AG09309 (cell line): ENCODE measurements around the gene PUM1.

Source experiments
- DNase-seq: peaks from one replicate; pipeline ENCODE4 v3.0.0-alpha.2; 2010; ENCODE audit warnings: low read depth
- H3K4me3 ChIP-seq: 2 replicates; pipeline ENCODE4 v1.5.1; 2011; ENCODE audit warnings: mild to moderate bottlenecking, low read depth, low read length, moderate library complexity; ENCODE audit not compliant: control insufficient read depth
- TF ChIP-seq, protein P1 (sequence below): IDR thresholded peaks from 2 replicates; pipeline ENCODE4 v1.5.1; 2011; ENCODE audit warnings: mild to moderate bottlenecking, low read depth, low read length, inconsistent platforms; ENCODE audit not compliant: insufficient read depth, control insufficient read depth; ENCODE audit errors: missing control alignments

The PUM1 gene

DNA sequence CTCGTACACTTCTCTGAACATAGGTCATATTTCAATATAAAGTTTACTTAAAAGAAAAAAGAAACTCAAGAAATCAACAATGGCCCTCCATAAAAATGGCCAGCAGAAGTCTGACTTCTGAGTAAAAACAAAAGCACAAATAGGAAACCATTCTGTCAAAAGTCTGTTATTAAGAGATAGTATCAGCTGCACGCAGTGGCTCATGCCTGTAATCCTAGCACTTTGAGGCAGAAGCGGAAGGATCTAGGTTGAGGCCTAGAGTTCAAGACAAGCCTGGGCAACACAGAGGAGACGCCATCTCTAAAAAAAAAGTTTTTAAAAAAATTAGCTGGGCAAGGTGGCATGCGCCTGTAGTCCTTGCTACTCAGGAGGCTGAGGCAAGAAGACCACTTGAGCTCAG is 67.3 kb downstream of the PUM1 start:
- H3K4me3 ChIP-seq = no peak overlapping the region
- TF ChIP-seq, protein P1, sequence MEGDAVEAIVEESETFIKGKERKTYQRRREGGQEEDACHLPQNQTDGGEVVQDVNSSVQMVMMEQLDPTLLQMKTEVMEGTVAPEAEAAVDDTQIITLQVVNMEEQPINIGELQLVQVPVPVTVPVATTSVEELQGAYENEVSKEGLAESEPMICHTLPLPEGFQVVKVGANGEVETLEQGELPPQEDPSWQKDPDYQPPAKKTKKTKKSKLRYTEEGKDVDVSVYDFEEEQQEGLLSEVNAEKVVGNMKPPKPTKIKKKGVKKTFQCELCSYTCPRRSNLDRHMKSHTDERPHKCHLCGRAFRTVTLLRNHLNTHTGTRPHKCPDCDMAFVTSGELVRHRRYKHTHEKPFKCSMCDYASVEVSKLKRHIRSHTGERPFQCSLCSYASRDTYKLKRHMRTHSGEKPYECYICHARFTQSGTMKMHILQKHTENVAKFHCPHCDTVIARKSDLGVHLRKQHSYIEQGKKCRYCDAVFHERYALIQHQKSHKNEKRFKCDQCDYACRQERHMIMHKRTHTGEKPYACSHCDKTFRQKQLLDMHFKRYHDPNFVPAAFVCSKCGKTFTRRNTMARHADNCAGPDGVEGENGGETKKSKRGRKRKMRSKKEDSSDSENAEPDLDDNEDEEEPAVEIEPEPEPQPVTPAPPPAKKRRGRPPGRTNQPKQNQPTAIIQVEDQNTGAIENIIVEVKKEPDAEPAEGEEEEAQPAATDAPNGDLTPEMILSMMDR = no peak
- no peak for DNase-seq

DNA sequence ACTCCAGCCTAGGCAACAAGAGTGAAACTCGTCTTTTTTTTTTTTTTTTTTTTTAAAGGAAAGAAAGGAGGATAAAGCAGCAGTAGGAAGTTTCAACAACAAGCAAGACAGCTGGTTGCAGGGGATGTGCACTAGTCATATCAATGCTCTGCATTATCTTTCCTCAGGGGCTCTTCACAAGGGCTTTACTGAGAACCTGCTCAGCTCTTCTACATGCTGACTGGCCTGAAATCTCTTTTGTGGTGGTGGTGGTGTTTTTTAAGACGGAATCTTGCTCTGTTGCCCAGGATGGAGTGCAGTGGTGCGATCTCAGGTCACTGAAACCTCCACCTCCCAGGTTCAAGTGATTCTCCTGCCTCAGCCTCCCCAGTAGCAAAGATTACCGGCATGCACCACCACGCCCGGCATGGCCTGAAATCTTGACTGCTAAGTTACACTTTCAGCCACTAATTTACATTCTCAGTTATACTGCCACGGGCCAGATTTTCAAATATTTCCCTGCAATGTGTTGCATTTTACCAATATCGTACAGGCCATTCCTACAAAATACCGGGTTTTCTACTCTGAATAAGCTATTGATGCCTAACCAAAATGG is 68.0 kb downstream of the PUM1 start:
- DNase-seq = no peak
- TF ChIP-seq, protein P1 = no peak
- no peak overlapping the region for H3K4me3 ChIP-seq

DNA sequence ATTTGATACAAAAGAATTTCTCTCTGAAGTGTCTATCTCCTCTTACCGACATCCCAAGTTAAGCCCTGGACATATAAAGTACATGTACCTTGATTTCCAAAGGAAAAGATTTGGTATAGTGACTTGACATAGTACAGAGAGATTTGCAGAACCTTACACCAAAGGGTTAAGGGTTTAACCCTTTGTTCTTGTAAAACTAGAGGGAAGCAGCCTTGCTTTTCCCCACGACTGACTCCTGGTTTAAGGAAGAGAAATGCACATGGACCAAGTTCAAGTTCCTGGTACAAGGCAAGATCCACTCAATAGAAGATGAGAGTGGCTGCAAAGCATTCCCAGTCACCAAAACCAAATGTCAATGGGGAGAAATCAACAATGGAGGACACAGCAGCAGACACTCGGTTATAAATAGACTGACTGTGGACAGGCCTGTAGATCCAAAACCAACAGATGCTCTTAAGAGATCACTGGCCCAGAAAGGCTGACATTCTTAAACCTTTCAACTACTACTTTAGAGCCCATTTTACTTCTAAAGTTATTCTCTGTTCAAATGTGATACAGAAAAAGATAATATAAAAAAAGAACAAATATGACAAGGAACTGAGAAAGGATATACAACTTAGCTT is 69.4 kb downstream of the PUM1 start:
- no peak for DNase-seq
- TF ChIP-seq, protein P1 = no peak
- no peak overlapping the region for H3K4me3 ChIP-seq

DNA sequence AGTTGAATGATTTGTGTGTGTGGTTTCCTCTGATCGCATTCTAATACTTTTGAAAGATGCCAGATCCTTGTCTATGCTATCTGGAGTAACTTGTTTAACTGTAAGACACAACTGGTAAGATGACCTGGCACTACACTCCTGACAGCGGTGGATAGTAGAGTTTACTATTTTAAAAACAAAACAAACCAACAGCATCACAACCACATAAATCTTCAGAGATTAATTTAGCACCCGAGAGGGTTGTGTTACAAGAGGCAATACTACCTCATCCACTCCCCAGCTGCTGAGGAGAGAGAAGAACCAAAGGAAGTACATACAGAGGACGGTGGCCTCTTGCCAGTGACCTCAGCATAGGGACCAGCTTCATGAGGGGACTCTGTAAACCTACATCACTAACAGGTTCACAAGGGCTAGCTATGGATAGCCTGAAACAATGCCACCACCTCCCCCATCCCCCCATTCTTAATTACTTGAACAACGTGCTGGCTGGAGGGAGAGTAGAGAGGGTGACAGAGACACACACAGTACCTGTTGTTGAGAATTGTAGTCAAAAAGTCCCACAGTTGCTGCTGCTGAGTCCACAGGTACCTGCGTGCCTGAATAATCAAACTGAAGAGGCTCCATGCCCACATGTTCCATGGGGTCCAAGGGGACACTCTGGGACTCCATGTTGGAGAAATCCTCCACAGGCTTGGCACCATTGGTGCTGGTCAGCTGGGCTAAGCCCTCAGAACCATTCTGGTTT is 73.5 kb downstream of the PUM1 start:
- H3K4me3 ChIP-seq = no peak overlapping the region
- no peak for DNase-seq
- TF ChIP-seq, protein P1 = no peak

DNA sequence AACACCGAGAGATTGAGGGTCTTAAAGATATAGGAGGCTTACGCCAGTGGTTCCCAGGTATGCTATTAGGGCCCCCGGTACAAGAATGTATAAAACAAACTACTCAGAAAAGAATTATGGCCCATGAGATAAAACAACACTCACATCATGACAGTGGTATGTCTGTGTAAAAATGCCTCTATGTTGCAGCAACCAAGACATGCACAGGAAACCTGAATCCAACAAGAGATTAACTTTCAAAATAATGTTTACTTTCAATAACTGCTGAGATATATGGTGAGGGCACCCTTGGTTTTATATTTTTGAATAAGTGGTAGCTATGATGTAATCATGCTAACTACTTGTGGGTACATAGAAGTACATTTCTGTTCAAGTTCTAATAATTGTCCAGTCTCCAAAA is 74.9 kb downstream of the PUM1 start:
- DNase-seq = no peak
- TF ChIP-seq, protein P1 = no peak
- H3K4me3 ChIP-seq = no peak overlapping the region

DNA sequence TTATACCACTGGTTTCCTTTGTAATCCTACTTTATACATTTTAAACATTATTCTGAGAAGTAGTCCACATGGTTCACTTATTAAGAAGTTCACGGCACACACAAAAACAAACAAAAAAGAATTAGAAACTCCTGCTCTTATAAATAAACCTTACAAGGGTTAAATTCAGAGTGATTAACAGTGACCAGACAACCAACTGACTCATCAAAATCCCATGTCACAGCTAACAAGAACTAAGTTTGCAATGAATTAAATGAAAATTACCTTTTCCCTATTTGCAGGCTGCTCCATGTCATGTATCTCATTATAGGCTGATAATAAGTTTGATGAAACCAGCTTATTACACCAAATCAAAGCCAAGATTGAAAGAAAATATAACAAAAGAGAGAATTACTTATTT is 77.5 kb downstream of the PUM1 start:
- TF ChIP-seq, protein P1 = no peak
- no peak overlapping the region for H3K4me3 ChIP-seq
- no peak for DNase-seq
